ENCODE results near the gene ZNF362. TPM values are rescaled to one million over a fixed set of nuclear protein-coding genes. Genes with fewer than 3 reads are reported as not detected.

The ZNF362 gene
- total RNA-seq, 2 donors from 2014 or later = 7.9 to 17.9 TPM

- WGBS, 2 donors = 9% methylated on average over 12 to 14 of the region's 14 CpGs
- Histone ChIP-seq H3K4me3 (no peak overlapping the region), H3K27me3 (no peaks in the 10 kb centered on the region), H3K4me1 (peaks cover 98% of the 10 kb centered on the region), H3K9me3 (no peaks in the 10 kb centered on the region), H3K36me3 (replicated peaks in 1 of 2; ENCODE audit: insufficient read depth in 1 of 2, low read depth in 2 of 2) (no peaks in the 10 kb centered on the region), H3K27ac (peak overlapping the region; percentile 80 to 92 (median 87))
- TF ChIP-seq, protein P1, sequence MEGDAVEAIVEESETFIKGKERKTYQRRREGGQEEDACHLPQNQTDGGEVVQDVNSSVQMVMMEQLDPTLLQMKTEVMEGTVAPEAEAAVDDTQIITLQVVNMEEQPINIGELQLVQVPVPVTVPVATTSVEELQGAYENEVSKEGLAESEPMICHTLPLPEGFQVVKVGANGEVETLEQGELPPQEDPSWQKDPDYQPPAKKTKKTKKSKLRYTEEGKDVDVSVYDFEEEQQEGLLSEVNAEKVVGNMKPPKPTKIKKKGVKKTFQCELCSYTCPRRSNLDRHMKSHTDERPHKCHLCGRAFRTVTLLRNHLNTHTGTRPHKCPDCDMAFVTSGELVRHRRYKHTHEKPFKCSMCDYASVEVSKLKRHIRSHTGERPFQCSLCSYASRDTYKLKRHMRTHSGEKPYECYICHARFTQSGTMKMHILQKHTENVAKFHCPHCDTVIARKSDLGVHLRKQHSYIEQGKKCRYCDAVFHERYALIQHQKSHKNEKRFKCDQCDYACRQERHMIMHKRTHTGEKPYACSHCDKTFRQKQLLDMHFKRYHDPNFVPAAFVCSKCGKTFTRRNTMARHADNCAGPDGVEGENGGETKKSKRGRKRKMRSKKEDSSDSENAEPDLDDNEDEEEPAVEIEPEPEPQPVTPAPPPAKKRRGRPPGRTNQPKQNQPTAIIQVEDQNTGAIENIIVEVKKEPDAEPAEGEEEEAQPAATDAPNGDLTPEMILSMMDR (IDR thresholded peaks at IDR 0.05) = peak in 1 of 7 experiments; percentile 5
- peak in 2 of 3 donors; percentile 42 to 43 for TF ChIP-seq POLR2A (IDR thresholded peaks at IDR 0.05)
- DNase-seq (peak; percentile 66 to 87 (median 73)), ATAC-seq (peak; percentile 59)
- intact Hi-C loops (cut with DNase I) = no loop called here
These were observed 82.3 kb downstream of the ZNF362 start for GRCh38 chr1:33338440-33339211.

DNA sequence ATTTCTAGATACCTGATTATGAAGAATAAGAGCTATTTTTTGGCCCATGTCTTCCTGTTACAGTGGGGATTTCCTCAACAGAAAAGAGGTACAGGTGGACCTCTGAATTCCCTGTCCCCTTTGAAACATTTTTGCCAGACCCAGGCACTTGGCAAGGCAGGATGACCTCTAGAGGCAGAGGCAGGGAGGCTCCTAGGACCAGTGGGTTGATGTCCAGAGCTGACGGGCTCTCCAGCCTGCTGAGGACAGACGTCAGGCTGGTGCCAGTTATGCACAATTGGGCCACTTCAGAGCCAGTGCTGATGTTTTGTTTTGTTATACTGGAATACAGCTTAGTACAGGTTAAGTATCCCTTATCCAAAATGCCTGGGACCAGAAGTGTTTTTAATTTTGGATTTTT, 83.1 kb downstream of the ZNF362 start:
- Histone ChIP-seq H3K4me1 (peaks cover 98% of the 10 kb centered on the region), H3K4me3 (no peak overlapping the region), H3K9me3 (no peaks in the 10 kb centered on the region), H3K27ac (peak overlapping the region; percentile 80 to 92 (median 87)), H3K36me3 (replicated peaks in 1 of 2; ENCODE audit: insufficient read depth in 1 of 2, low read depth in 2 of 2) (no peaks in the 10 kb centered on the region), H3K27me3 (no peaks in the 10 kb centered on the region)
- no peak for ATAC-seq
- peak in 1 of 4 donors; percentile 45 for DNase-seq
- intact Hi-C loops (cut with DNase I) = no loop called here
- TF ChIP-seq, protein P1 (IDR thresholded peaks at IDR 0.05) = peak in 1 of 7 experiments; percentile 9
- no peak for TF ChIP-seq POLR2A (IDR thresholded peaks at IDR 0.05)
- WGBS, 2 donors = 36 to 43% methylated on average over 2 of the region's 2 CpGs

- H3K36me3 ChIP-seq (replicated peaks in 1 of 2; ENCODE audit: insufficient read depth in 1 of 2, low read depth in 2 of 2) = no peaks in the 10 kb centered on the region
- peaks cover 98% of the 10 kb centered on the region for H3K4me1 ChIP-seq
- TF ChIP-seq, protein P1 (IDR thresholded peaks at IDR 0.05) = no peak
- no peak for TF ChIP-seq POLR2A (IDR thresholded peaks at IDR 0.05)
- no peak overlapping the region for H3K4me3 ChIP-seq
- peak overlapping the region; percentile 23 to 92 (median 83) for H3K27ac ChIP-seq
- no peak for ATAC-seq
- no peaks in the 10 kb centered on the region for H3K9me3 ChIP-seq
- intact Hi-C loops (cut with DNase I) = no loop called here
- 63 to 78% methylated on average over 6 of the region's 6 CpGs for WGBS, 2 donors
- no peaks in the 10 kb centered on the region for H3K27me3 ChIP-seq
- no peak for DNase-seq
These were observed 84.9 kb downstream of the ZNF362 start for GRCh38 chr1:33341190-33341589.

- intact Hi-C loops (cut with DNase I) = no loop called here
- TF ChIP-seq POLR2A (IDR thresholded peaks at IDR 0.05) = peak in 2 of 3 donors; percentile 10 to 17
- TF ChIP-seq, protein P1 (IDR thresholded peaks at IDR 0.05) = peak in 3 of 7 experiments; percentile 4 to 26 (median 14)
These were observed 85.9 kb downstream of the ZNF362 start for GRCh38 chr1:33342041-33342723.

More at GRCh38 chr1:33342041-33342723, 85.9 kb downstream of the ZNF362 start:
- Histone ChIP-seq H3K4me1 (peaks cover 98% of the 10 kb centered on the region), H3K9me3 (no peaks in the 10 kb centered on the region), H3K36me3 (replicated peaks in 1 of 2; ENCODE audit: insufficient read depth in 1 of 2, low read depth in 2 of 2) (no peaks in the 10 kb centered on the region), H3K27me3 (no peaks in the 10 kb centered on the region), H3K4me3 (no peak overlapping the region), H3K27ac (peak overlapping the region; percentile 80 to 92 (median 86))
- WGBS, 2 donors = 12 to 22% methylated on average over 4 to 7 of the region's 7 CpGs
- DNase-seq (peak; percentile 78 to 95 (median 92)), ATAC-seq (peak; percentile 82)
